ENCODE results near the gene TADA2B.

TADA2B gene

DNA sequence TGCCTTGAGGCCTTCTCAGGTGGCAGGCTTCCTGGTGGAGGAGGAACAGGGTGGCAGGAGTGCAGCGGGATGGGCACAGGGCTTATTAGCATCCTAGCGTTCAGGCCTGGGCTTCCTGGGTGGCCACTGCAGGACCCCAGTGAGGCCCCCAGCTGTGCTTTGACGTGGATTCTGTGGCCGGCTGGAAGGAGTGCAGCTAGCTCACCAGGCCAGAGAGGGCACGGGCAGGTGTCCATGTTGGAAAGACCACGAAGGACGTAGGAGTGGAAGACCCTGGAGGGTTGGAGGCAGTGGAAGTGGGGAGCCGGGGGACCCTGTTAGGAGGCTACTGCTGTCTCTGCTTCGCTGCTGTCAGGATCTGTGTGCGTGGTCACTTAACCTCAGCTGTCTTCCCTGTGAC, 13.3 kb upstream of the TADA2B start:
- Histone ChIP-seq H3K9ac (ENCODE audit: insufficient read length, low read depth) (no peak overlapping the region), H3K4me3 (ENCODE audit: insufficient read length, low read depth) (no peak overlapping the region), H3K27me3 (ENCODE audit: insufficient read depth, insufficient read length) (no peaks in the 10 kb centered on the region), H3K36me3 (ENCODE audit: insufficient read depth, insufficient read length, low read length) (peaks cover 73% of the 10 kb centered on the region), H3K4me1 (ENCODE audit: insufficient read depth, insufficient read length) (peaks cover 16% of the 10 kb centered on the region), H3K9me3 (ENCODE audit: insufficient read depth, low read length) (no peaks in the 10 kb centered on the region)
- no peak for DNase-seq (ENCODE audit: low read depth, low spot score)
- no peak for TF ChIP-seq SUZ12 (IDR thresholded peaks at IDR 0.05; ENCODE audit: extremely low read depth, insufficient read depth, insufficient read length)
- no peak for TF ChIP-seq ZNF274 (IDR thresholded peaks at IDR 0.05; ENCODE audit: low read depth, low read length)
- no peak for TF ChIP-seq YY1 (IDR thresholded peaks at IDR 0.05; ENCODE audit: insufficient read depth, insufficient read length)

GRCh38 chr4:7030856-7031255, 12.3 kb upstream of the TADA2B start:
- H3K4me1 ChIP-seq (ENCODE audit: insufficient read depth, insufficient read length), result peaks cover 14% of the 10 kb centered on the region
- H3K9me3 ChIP-seq (ENCODE audit: insufficient read depth, low read length), result no peaks in the 10 kb centered on the region
- no peak overlapping the region for H3K4me3 ChIP-seq (ENCODE audit: insufficient read length, low read depth)
- no peaks in the 10 kb centered on the region for H3K27me3 ChIP-seq (ENCODE audit: insufficient read depth, insufficient read length)
- peaks cover 64% of the 10 kb centered on the region for H3K36me3 ChIP-seq (ENCODE audit: insufficient read depth, insufficient read length, low read length)
- DNase-seq (ENCODE audit: low read depth, low spot score), result no peak
- TF ChIP-seq YY1 (IDR thresholded peaks at IDR 0.05; ENCODE audit: insufficient read depth, insufficient read length) (no peak), ZNF274 (IDR thresholded peaks at IDR 0.05; ENCODE audit: low read depth, low read length) (no peak), SUZ12 (IDR thresholded peaks at IDR 0.05; ENCODE audit: extremely low read depth, insufficient read depth, insufficient read length) (no peak)
- H3K9ac ChIP-seq (ENCODE audit: insufficient read length, low read depth), result no peak overlapping the region

- no peak for DNase-seq (ENCODE audit: low read depth, low spot score)
- Histone ChIP-seq H3K27me3 (ENCODE audit: insufficient read depth, insufficient read length) (no peaks in the 10 kb centered on the region), H3K4me3 (ENCODE audit: insufficient read length, low read depth) (no peak overlapping the region), H3K9ac (ENCODE audit: insufficient read length, low read depth) (no peak overlapping the region), H3K36me3 (ENCODE audit: insufficient read depth, insufficient read length, low read length) (peaks cover 56% of the 10 kb centered on the region), H3K9me3 (ENCODE audit: insufficient read depth, low read length) (no peaks in the 10 kb centered on the region), H3K4me1 (ENCODE audit: insufficient read depth, insufficient read length) (peaks cover 14% of the 10 kb centered on the region)
- no peak for TF ChIP-seq YY1 (IDR thresholded peaks at IDR 0.05; ENCODE audit: insufficient read depth, insufficient read length)
- TF ChIP-seq ZNF274 (IDR thresholded peaks at IDR 0.05; ENCODE audit: low read depth, low read length), result no peak
- no peak for TF ChIP-seq SUZ12 (IDR thresholded peaks at IDR 0.05; ENCODE audit: extremely low read depth, insufficient read depth, insufficient read length)
Measured at GRCh38 chr4:7031558-7032449, 11.4 kb upstream of the TADA2B start.

DNA sequence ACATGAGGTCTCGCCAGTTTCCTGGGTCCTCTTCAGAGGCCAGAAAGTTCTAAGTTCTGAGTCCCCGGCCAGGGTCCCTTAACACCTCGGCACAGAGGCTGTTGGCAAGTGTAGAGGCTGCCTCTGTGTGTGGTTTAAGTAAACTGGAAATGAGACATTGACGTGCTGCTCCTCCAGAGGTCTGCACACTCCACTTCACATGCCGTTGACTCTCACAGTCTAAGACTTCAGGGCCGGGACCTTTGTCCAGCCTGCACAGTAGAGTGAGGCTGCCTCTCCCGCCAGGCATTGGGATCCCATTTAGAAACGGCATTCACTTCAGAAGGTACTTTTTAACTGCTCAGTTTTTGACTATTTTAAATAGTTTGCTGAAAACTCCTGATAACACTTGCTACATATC, 10.6 kb upstream of the TADA2B start:
- H3K4me3 ChIP-seq (ENCODE audit: insufficient read length, low read depth), result no peak overlapping the region
- H3K4me1 ChIP-seq (ENCODE audit: insufficient read depth, insufficient read length), result peaks cover 14% of the 10 kb centered on the region
- peaks cover 50% of the 10 kb centered on the region for H3K36me3 ChIP-seq (ENCODE audit: insufficient read depth, insufficient read length, low read length)
- no peaks in the 10 kb centered on the region for H3K27me3 ChIP-seq (ENCODE audit: insufficient read depth, insufficient read length)
- H3K9me3 ChIP-seq (ENCODE audit: insufficient read depth, low read length), result no peaks in the 10 kb centered on the region
- no peak for TF ChIP-seq ZNF274 (IDR thresholded peaks at IDR 0.05; ENCODE audit: low read depth, low read length)
- no peak for TF ChIP-seq YY1 (IDR thresholded peaks at IDR 0.05; ENCODE audit: insufficient read depth, insufficient read length)
- no peak for TF ChIP-seq SUZ12 (IDR thresholded peaks at IDR 0.05; ENCODE audit: extremely low read depth, insufficient read depth, insufficient read length)
- peak overlapping the region; percentile 5 for H3K9ac ChIP-seq (ENCODE audit: insufficient read length, low read depth)
- no peak for DNase-seq (ENCODE audit: low read depth, low spot score)

DNA sequence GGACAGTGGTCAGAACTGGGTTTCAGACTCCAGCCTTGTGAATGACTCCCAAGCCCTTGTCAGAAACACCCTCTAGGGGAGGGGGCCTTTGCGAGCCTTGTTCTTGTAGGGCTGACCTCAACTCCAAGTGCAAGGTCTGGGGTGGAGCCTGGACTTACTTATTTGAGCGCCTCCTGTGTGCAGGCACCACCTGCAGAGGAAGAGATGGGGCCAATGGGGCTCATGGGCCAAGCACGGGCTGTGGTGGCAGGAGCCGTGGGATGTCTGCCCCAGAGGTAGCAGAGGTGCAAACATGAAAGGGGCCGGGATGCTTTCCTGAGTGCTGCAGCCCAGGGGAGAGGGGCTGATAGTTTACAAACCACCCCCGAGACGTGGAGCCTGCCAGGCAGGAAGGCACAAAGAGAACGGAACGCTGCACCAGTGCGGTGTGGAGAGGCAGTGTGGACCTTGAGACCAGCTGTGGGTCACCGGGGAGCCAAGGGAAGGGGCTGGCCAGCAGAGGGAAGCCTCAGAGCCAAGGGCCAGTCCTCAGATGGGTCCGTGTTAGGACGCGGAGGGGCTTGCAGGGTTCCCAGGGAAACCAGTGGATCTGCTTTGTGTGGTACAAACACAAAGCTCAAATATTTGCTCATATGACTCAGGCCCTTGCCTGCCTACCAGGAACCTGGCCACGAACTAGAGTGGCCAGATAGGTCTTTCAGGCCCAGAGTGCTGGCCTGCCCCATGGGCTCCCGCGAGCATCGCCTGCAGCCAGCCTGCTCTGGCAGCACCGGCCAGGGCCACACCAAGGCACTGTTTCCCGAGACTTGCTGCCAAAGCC, 8.7 kb upstream of the TADA2B start:
- Histone ChIP-seq H3K9me3 (ENCODE audit: insufficient read depth, low read length) (no peaks in the 10 kb centered on the region), H3K9ac (ENCODE audit: insufficient read length, low read depth) (no peak overlapping the region), H3K4me1 (ENCODE audit: insufficient read depth, insufficient read length) (peaks cover 14% of the 10 kb centered on the region), H3K36me3 (ENCODE audit: insufficient read depth, insufficient read length, low read length) (peaks cover 35% of the 10 kb centered on the region), H3K27me3 (ENCODE audit: insufficient read depth, insufficient read length) (no peaks in the 10 kb centered on the region), H3K4me3 (ENCODE audit: insufficient read length, low read depth) (no peak overlapping the region)
- DNase-seq (ENCODE audit: low read depth, low spot score), result no peak
- no peak for TF ChIP-seq SUZ12 (IDR thresholded peaks at IDR 0.05; ENCODE audit: extremely low read depth, insufficient read depth, insufficient read length)
- TF ChIP-seq ZNF274 (IDR thresholded peaks at IDR 0.05; ENCODE audit: low read depth, low read length), result no peak
- no peak for TF ChIP-seq YY1 (IDR thresholded peaks at IDR 0.05; ENCODE audit: insufficient read depth, insufficient read length)

GRCh38 chr4:7037425-7037824, 5.7 kb upstream of the TADA2B start:
- H3K27me3 ChIP-seq (ENCODE audit: insufficient read depth, insufficient read length), result peaks cover 19% of the 10 kb centered on the region
- H3K4me1 ChIP-seq (ENCODE audit: insufficient read depth, insufficient read length), result peaks cover 19% of the 10 kb centered on the region
- H3K4me3 ChIP-seq (ENCODE audit: insufficient read length, low read depth), result no peak overlapping the region
- H3K9ac ChIP-seq (ENCODE audit: insufficient read length, low read depth), result no peak overlapping the region
- peaks cover 6% of the 10 kb centered on the region for H3K36me3 ChIP-seq (ENCODE audit: insufficient read depth, insufficient read length, low read length)
- no peaks in the 10 kb centered on the region for H3K9me3 ChIP-seq (ENCODE audit: insufficient read depth, low read length)
- TF ChIP-seq SUZ12 (IDR thresholded peaks at IDR 0.05; ENCODE audit: extremely low read depth, insufficient read depth, insufficient read length) (no peak), ZNF274 (IDR thresholded peaks at IDR 0.05; ENCODE audit: low read depth, low read length) (no peak), YY1 (IDR thresholded peaks at IDR 0.05; ENCODE audit: insufficient read depth, insufficient read length) (no peak)
- DNase-seq (ENCODE audit: low read depth, low spot score), result no peak

- DNase-seq (ENCODE audit: low read depth, low spot score), result no peak
- Histone ChIP-seq H3K36me3 (ENCODE audit: insufficient read depth, insufficient read length, low read length) (peaks cover under 1% of the 10 kb centered on the region), H3K4me3 (ENCODE audit: insufficient read length, low read depth) (no peak overlapping the region), H3K9ac (ENCODE audit: insufficient read length, low read depth) (no peak overlapping the region), H3K4me1 (ENCODE audit: insufficient read depth, insufficient read length) (peaks cover 14% of the 10 kb centered on the region), H3K9me3 (ENCODE audit: insufficient read depth, low read length) (no peaks in the 10 kb centered on the region), H3K27me3 (ENCODE audit: insufficient read depth, insufficient read length) (peaks cover 37% of the 10 kb centered on the region)
- no peak for TF ChIP-seq ZNF274 (IDR thresholded peaks at IDR 0.05; ENCODE audit: low read depth, low read length)
Measured at GRCh38 chr4:7040765-7041164, 2.4 kb upstream of the TADA2B start.

All from NT2/D1 (cell line).